HG03159 (cell line): Measurements from ENCODE around the gene COLEC11.
"Not testable (repeated sequence)": the region's sequence is repeated elsewhere in the genome, so short reads cannot be mapped to it uniquely, and the experiment has no call there.

ENCODE experiments used
- ATAC-seq: cut with Tn5 transposase; IDR thresholded peaks from one replicate; pipeline ENCODE4 v1.9.1; 2021; ENCODE audit warnings: mild to moderate bottlenecking, moderate library complexity; ENCODE audit not compliant: unreplicated experiment

COLEC11 gene

DNA sequence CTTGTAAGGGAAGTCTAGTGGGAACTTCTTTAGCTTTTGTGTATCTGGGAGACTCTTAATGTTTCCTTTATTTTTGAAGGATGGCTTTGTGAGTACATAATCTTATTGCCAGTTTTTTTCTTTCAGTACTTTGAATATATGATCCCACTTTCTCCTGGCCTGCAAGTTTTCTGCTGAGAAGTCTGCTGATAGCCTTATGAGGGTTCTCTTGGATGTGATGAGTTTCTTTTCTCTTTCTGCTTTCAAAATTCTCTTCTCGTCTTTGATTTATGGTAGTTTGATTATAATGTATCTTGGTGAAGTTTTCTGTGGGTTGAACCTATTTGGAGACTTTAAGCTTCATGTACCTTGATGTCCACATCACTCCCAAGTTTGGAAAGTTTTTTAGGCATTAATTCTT, 28.1 kb downstream of the COLEC11 start:
- no peak for ATAC-seq

DNA sequence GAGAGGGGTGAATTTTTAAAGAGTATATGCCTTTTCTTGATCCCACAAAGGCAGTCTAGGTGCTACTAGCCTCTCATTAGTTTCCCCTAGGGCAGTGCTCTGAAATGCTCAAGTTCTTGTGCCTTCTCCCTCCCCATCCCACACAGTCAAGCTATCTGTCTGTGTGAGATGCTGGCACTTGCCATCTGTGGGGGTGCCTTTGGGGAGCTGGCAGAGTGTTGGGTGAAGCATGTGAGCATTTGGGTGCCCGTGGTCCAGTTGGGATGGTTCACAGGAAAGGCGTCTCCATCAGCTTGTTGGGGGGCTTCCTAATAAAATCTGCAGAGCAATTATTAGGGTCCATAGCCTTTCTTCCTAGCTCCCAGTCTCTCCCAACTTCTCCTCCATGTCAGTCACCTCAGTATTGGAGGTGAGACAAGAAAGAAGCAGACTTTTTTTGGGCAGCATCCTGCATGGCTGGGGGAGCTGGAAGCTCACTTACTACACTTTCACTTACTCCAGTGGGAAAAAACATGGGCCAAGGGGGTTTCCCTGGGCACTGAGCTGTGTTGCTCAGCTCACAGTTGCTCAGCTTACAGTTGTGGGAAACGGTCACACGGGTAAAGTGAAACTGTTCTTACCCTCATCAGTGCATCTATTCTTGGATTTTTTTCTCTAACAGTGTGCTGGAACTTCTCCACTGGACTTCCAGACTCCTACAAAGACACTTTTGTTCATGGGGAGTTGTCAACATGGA, 29.3 kb downstream of the COLEC11 start:
- no peak for ATAC-seq

- ATAC-seq, result no peak
Observed at GRCh38 chr2:3625186-3625585, 30.3 kb downstream of the COLEC11 start.

DNA sequence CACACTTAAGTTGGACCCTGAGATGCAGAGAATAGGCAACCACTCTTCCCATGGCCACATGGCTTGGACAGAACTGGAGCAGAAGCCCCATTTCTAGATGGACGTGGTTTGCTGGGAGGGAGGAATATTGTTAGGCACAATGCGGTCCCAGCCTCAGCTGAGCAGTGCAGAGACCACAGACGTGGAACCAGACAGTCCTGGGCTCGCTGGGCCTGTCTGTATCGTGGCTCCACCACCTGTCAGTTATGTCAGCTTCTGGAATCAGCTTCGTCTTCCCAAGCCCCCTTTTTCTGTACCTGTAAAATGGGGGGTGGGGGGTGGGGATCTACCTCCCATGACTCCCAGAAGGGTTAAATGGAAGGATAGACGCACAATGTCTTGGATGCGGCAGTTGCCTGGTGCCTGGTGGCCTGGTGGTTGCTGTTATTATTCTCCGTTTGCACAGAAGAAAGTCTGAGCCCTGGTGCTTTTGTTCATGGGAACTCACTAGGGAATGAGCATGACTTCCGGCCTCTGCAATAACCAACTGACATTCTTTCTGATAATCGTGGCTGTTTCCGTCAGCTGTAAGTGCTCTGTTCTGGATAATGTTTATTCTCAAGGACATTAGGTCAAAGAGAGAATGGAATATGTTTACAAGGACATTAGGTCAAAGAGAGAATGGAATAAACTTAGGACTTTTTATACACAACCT, 31.4 kb downstream of the COLEC11 start:
- no peak for ATAC-seq

- no peak for ATAC-seq
Observed at GRCh38 chr2:3626812-3627499, 32.0 kb downstream of the COLEC11 start.

DNA sequence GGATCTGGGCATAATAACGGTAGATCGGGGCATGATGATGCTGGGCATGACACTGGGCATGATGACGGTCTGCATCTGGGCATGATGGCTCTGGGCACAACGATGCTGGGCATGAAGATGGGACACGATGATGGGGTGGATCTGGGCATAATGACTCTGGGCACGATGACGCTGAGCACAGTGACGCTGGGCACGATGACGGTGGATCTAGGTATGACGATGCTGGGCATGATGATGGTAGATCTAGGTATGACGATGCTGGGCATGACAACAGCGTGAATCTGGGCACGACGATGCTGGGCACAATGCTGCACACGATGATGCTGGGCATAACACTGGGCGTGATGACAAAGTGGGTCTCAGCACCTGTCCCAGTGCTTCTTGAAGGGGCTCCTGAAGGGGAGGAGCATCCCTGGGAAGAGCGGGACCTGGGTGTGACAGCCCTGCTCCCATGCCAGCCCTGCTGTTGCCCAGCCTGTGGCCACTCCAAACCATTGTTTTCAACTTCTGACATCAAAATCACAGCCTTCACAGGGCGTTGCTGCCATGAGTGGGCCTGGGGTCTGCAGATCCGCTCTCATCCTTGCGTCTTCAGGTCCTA, 32.7 kb downstream of the COLEC11 start:
- no peak for ATAC-seq

GRCh38 chr2:3628241-3628679, 33.3 kb downstream of the COLEC11 start:
- ATAC-seq, result no peak

DNA sequence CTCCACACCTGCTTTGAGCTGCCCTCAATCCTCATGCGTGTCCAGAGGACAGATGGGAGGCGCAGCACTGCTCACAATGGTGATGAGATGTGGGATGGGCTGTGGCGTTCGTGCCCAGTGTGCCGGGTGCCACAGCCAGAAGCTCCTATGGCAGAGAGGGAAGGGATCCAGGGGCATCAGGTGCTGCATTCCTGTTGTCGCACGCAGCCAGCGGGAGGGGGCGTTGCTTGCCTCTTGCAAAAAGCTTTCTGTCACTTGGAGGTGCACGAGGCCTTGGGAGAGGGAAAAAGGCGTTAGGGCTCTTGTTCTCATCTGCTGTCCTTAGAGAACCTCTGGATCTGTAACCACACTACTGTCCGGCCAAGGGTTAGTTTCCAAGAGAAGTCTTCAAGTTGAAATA, 33.9 kb downstream of the COLEC11 start:
- no peak for ATAC-seq

DNA sequence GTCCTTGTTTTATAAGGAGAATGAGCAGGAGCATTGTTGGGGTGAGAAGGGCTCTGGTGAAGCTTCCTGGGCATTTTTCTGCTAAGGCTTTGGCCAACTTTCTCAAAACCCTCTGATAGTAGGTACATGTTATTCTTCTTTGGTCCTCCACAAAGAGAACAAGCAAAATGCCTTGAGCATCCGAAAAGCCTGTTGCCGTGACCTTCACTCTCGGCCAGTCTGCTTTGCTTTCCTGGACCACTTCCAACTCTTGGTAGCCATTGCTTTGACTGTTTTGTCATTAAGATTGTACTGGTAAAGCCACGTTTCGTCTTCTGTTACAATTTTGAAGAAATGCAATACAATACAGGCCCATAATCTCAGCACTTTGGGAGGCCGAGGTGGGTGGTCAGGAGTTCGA, 35.7 kb downstream of the COLEC11 start:
- no peak for ATAC-seq

GRCh38 chr2:3631161-3631850, 36.4 kb downstream of the COLEC11 start:
- ATAC-seq, result no peak

DNA sequence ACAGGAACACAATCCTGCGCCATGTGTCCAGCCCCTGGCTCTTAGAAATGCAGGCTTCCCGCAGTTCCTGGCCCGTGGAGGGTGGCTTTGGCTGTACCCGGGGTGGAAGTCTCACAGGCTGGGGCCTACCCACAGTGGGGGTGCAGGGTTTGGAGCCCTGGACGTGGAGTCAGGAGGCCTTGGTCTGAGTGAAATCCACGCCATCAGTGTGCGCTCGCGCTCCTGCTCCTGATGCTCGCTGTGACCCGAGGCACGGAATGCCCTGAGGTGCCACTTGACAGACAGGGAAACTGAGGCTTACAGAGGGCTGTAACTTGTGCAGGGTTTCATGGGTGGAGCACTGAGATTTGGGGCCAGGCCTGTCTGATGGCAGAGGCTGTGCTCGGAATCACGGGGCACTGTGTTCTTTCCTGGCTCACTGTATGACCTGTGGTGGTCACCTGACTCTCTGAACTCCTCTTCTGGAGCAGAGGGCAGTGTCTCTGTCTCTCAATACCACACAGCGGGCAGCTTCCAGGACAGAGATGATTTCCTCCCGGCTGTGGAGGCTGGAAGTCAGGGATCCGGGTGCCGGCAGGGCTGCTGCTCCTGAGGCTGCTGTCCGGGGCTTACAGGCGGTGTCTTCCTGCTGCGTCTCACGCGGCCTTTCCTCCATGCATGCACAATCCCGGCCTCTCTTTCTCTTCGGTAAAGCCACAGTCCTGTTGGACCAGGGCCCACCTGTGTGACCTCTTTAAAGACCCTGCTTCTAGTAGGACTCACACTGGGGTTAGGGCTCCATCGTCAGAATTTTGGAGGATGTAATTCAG, 37.1 kb downstream of the COLEC11 start:
- ATAC-seq, result no peak

- no peak for ATAC-seq
Observed at GRCh38 chr2:3633089-3633981, 38.4 kb downstream of the COLEC11 start.

GRCh38 chr2:3633982-3634595, 39.2 kb downstream of the COLEC11 start:
- ATAC-seq, result no peak

GRCh38 chr2:3634596-3635121, 39.7 kb downstream of the COLEC11 start:
- ATAC-seq, result no peak

DNA sequence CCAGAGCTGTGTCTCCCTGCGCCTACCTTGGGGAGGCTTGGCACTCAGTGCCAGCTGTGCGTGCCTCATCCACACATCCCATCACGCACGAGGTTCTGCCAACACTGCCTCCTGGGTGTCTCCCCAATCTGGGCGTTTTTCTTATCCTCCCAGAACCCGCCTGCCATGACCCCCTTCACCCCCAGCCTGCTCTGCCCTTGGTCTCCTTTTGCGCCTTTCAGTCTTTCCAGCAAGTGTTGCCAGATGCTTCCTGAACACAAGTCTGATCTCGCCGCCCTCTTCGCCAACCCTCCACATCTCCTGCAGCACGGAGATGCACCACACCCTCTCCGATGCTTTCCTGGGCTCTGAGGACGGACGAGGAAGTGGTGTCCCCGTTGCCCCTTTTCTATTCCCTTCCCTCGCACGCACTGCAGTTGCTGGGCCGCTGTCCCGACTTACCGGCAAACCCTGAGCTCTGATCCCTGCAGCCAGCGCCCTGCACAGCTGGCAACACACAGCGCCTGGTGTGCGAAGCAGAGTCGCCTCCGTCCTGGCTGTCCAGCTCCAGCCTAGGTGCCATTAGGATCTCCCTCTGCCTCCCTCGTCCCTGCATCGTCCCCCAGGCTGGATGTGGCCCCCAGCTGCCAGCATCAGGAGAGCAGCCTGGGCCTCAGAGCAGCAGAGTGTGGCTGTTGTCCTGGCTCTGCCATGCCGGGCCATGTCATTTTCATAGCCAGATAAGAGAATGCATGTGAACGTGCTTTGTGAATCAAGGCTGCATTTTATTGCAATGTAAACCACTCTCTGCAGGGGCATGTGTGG, 40.5 kb downstream of the COLEC11 start:
- ATAC-seq, result no peak

- not testable (repeated sequence) for ATAC-seq
Observed at GRCh38 chr2:3635975-3636327, 41.0 kb downstream of the COLEC11 start.

- ATAC-seq, result no peak
Observed at GRCh38 chr2:3636586-3637310, 41.8 kb downstream of the COLEC11 start.
